ENCODE data around the gene KIAA0753. TPM values are rescaled to one million over a fixed set of nuclear protein-coding genes. Genes with fewer than 3 reads are reported as not detected.
A peak's percentile ranks its signal among the peaks of the same experiment; 100 is the strongest.

KIAA0753 gene
- total RNA-seq, 1 experiment from 2014 or later = 18.3 TPM

GRCh38 chr17:6639586-6640535, 650 bp downstream of the KIAA0753 start:
- Histone ChIP-seq H3K4me1 (ENCODE audit: control insufficient read depth in 1 of 2, insufficient read depth in 2 of 2, low read length in 2 of 2) (peaks cover 13 to 29% of the 10 kb centered on the region in 2 experiments; a peak in 3 of 4 replicates), H3K4me3 (replicated peaks in 1 of 2; ENCODE audit: low read depth in 1 of 2, low read length in 2 of 2) (peak overlapping the region; percentile 79 to 88), H3K36me3 (ENCODE audit: control insufficient read depth in 1 of 2, insufficient read depth in 2 of 2, low read length in 2 of 2) (peaks cover 11 to 20% of the 10 kb centered on the region in 2 experiments; a peak in 3 of 4 replicates), H3K27me3 (ENCODE audit: insufficient read depth, low read length) (no peaks in the 10 kb centered on the region), H2AFZ (ENCODE audit: low read depth, low read length, poor library complexity, severe bottlenecking) (no peak overlapping the region), H3K9ac (ENCODE audit: low read length) (peak overlapping the region; percentile 84), H3K9me2 (ENCODE audit: insufficient read depth) (no peaks in the 10 kb centered on the region), H3K27ac (ENCODE audit: low read depth, low read length) (peak overlapping the region; percentile 94), H4K20me1 (ENCODE audit: insufficient read depth) (no peaks in the 10 kb centered on the region), H3K79me2 (ENCODE audit: insufficient read depth, low read length) (peaks cover 57% of the 10 kb centered on the region), H3K9me3 (ENCODE audit: control insufficient read depth in 1 of 2, insufficient read depth in 1 of 2, low read depth in 1 of 2, low read length in 2 of 2) (no peaks in the 10 kb centered on the region), H3K4me2 (ENCODE audit: low read length) (peak overlapping the region; percentile 85)
- POLR2A ChIA-PET = no interaction called here
- BruUV-seq (replicated peaks) = no TSS peak
- ATAC-seq (peak; percentile 34), DNase-seq (ENCODE audit: low read depth, low spot score) (no peak)
- intact Hi-C loops (cut with micrococcal nuclease) = loop anchor here (2.0 to 10.0 kb wide), 2 partner anchors 167 to 1055 kb away; partner anchors contain the start of gene NLRP1
- CTCF ChIA-PET = interaction anchor here (1.2 kb wide), 1 partner anchor 271 kb away, joined by 3 read pairs; no protein-coding TSS in a partner anchor
- TF ChIP-seq REST (IDR thresholded peaks at IDR 0.05; ENCODE audit: low read depth) (no peak), ELF1 (IDR thresholded peaks at IDR 0.05; ENCODE audit: borderline replicate concordance, low read depth) (no peak), CTCF (IDR thresholded peaks at IDR 0.05 in 2 of 3, conservative IDR thresholded peaks at IDR 0.05 in 1 of 3; ENCODE audit: borderline replicate concordance in 1 of 3, insufficient read depth in 1 of 3, low read depth in 2 of 3, low read length in 2 of 3) (no peak), TCF7L2 (IDR thresholded peaks at IDR 0.05; ENCODE audit: borderline replicate concordance, extremely low read depth, insufficient read depth, insufficient read length) (no peak), SP1 (IDR thresholded peaks at IDR 0.05; ENCODE audit: low read depth) (no peak), ZFX (IDR thresholded peaks at IDR 0.05) (no peak), ATF3 (IDR thresholded peaks at IDR 0.05) (no peak), RAD21 (IDR thresholded peaks at IDR 0.05; ENCODE audit: low read depth) (no peak), CEBPB (IDR thresholded peaks at IDR 0.05; ENCODE audit: low read depth) (no peak), EZH2phosphoT487 (IDR thresholded peaks at IDR 0.05; ENCODE audit: borderline replicate concordance) (no peak), JUND (IDR thresholded peaks at IDR 0.05) (no peak), ZBTB33 (IDR thresholded peaks at IDR 0.05; ENCODE audit: extremely low read depth, insufficient replicate concordance, low read length) (no peak), ZNF274 (IDR thresholded peaks at IDR 0.05; ENCODE audit: low read depth, low read length) (no peak), FOSL1 (IDR thresholded peaks at IDR 0.05; ENCODE audit: low read depth) (no peak)
- RAD21 ChIA-PET (ENCODE audit: low non-redundant PET in 1 of 2, low total read pairs in 2 of 2, uncharacterized antibody in 2 of 2, unreplicated experiment in 2 of 2) = no interaction called here
